ENCODE measurements around the gene CBFA2T3. TPM values are rescaled to one million over a fixed set of nuclear protein-coding genes. Genes with fewer than 3 reads are reported as not detected.

The CBFA2T3 gene
- total and polyA plus RNA-seq, 2 of the 8 experiments (the other 6 are each of a cell fraction or from before 2014, with no cell fraction given), result 0.51 to 1.3 TPM

DNA sequence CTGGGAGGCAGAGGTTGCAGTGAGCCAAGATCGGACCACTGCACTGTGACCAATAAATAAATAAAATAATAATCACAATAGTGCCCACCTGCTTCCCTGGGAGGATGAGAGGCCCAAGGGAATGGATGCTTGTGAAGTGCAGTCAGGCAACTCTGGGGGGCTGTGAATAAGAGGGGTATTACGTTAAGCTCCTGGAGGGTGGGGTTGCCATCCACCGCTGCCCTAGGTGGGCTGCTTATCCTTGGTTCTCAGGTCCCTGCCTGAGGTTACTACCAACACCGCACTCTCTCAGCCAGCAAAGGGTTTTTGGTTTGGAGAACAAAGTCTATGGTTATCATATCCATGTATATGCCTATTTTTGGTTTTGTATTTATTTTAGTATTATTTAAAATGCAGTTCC, 48.6 kb upstream of the CBFA2T3 start (continued):
- TF ChIP-seq TAF7 (optimal IDR thresholded peaks at IDR 0.05; ENCODE audit: borderline replicate concordance, low read depth, low read length), result no peak
- no peak for TF ChIP-seq CREB1 (IDR thresholded peaks at IDR 0.05)
- TF ChIP-seq, protein P1, sequence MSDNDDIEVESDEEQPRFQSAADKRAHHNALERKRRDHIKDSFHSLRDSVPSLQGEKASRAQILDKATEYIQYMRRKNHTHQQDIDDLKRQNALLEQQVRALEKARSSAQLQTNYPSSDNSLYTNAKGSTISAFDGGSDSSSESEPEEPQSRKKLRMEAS (IDR thresholded peaks at IDR 0.05), result no peak
- TF ChIP-seq PHF8 (conservative IDR thresholded peaks at IDR 0.05; ENCODE audit: low read depth, low read length), result no peak
